HG02884 (cell line): ENCODE results near the gene SRPK2.
"Not testable (repeated sequence)": the region's sequence is repeated elsewhere in the genome, so short reads cannot be mapped to it uniquely, and the experiment has no call there.

Source experiments
- ATAC-seq: cut with Tn5 transposase; IDR thresholded peaks from one replicate; pipeline ENCODE4 v1.9.1; 2021; ENCODE audit warnings: mild to moderate bottlenecking, moderate library complexity; ENCODE audit not compliant: unreplicated experiment

Gene SRPK2

GRCh38 chr7:105388356-105389087 is at the start of gene SRPK2:
Gene SRPK2, minus strand, starts transcription at chr7:105388921.
- ATAC-seq = peak; percentile 72

DNA sequence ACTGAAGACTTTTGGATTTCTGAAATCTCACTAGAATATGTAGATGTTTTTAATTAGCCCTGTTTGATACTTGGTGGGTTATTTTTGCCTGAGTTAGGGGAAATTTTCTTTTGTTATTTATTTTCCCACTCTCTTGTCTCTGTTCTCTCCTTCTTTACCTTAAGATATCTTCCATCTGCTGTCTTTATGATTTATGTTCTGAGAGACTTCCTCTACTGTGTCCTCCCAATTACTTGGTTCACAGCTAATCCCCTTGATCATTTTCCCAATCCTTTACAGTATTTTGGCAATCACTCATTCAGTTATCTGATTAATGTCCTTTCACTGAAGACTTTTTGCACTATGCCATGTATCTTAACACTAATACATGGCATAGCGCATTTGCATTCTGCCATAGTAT is 49.5 kb upstream of the SRPK2 start:
- ATAC-seq = no peak

DNA sequence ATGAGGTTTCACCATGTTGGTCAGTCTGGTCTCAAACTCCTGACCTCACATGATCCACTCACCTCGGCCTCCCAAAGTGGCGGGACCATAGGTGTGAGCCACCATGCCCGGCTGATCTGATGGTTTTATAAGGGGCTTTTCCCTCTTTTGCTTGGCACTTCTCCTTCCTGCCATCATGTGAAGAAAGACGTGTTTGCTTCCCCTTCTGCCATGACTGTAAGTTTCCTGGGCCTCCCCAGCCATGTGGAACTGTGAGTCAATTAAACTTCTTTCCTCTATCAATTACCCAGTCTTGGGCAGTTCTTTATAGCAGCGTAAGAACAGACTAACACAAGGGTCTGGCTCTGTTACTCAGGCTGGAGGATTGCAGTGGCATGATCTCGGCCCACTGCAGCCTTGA is 48.6 kb upstream of the SRPK2 start:
- ATAC-seq = not testable (repeated sequence)

DNA sequence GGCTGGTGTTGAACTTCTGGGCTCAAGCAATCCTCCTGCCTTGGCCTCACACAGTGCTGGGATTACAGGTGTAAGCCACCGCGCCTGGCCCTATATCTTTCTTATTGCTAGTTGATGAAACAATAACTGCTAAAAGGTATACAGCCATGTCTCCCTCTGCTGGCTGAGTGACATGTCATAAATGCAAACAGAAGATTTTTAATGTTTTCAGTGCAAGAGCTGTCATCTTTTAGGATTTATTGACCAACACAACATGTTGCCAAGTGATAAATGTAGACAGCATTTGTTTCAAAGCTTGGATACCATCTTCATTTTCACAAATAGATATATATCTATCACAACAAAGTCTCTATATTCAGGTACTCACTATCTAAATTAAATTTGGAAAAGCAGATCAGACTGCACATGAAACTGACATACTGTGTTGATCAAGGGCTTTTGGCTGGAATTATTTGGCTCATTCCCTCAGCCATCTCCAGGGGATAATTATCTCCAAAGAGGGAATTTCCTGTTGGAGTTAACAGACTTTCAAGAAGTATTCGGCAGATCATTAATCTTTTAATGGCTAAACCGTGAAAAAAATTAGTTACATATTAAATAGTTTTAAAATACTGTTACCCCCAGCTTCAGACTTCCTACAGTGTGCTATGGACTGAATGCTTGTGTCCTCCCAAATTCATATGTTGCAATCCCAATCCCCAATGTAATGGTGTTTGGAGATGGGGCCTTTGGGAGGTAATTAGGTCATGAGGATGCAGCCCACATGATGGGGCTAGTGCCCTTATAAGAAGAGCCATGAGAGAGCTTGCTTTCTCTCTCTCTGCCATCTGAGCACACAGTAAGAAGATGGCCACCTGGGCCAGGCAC is 41.3 kb upstream of the SRPK2 start:
- no peak for ATAC-seq

- no peak for ATAC-seq
Measured at GRCh38 chr7:105426606-105427146, 38.0 kb upstream of the SRPK2 start.

- no peak for ATAC-seq
Measured at GRCh38 chr7:105423987-105424386, 35.3 kb upstream of the SRPK2 start.

GRCh38 chr7:105413887-105414437 is 25.2 kb upstream of the SRPK2 start:
- ATAC-seq = no peak

DNA sequence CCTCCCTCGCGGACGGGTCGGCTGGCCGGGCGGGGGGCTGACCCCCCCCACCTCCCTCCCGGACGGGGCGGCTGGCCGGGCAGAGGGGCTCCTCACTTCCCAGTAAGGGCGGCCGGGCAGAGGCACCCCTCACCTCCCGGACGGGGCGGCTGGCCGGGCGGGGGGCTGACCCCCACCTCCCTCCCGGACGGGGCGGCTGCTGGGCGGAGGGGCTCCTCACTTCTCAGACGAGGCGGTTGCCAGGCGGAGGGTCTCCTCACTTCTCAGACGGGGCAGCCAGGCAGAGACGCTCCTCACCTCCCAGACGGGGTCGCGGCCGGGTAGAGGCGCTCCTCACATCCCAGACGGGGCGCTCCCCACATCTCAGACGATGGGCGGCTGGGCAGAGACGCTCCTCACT is 22.1 kb upstream of the SRPK2 start:
- not testable (repeated sequence) for ATAC-seq

GRCh38 chr7:105409775-105410174 is 21.1 kb upstream of the SRPK2 start:
- ATAC-seq = not testable (repeated sequence)

- ATAC-seq = no peak
Measured at GRCh38 chr7:105408791-105409410, 20.2 kb upstream of the SRPK2 start.

DNA sequence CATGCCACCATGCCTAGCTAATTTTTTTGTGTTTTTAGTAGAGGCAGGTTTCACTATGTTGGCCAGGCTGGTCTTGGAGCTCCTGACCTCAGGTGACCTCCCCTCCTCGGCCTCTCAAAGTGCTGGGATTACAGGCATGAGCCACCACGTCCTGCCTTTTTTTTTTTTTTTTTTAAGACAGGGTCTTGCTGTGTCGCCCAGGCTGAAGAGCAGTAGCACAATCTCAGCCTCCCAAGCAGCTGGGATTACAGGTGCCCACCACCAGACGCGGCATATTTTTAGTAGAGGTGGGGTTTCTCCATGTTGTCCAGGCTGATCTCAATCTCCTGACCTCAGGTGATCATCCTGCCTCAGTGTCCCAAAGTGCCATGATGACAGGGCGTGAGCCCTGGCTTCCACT is 14.4 kb upstream of the SRPK2 start:
- ATAC-seq = no peak

- no peak for ATAC-seq
Measured at GRCh38 chr7:105402221-105403095, 13.7 kb upstream of the SRPK2 start.

GRCh38 chr7:105399043-105399725 is 10.5 kb upstream of the SRPK2 start:
- no peak for ATAC-seq

GRCh38 chr7:105396566-105396965 is 7.8 kb upstream of the SRPK2 start:
- no peak for ATAC-seq

DNA sequence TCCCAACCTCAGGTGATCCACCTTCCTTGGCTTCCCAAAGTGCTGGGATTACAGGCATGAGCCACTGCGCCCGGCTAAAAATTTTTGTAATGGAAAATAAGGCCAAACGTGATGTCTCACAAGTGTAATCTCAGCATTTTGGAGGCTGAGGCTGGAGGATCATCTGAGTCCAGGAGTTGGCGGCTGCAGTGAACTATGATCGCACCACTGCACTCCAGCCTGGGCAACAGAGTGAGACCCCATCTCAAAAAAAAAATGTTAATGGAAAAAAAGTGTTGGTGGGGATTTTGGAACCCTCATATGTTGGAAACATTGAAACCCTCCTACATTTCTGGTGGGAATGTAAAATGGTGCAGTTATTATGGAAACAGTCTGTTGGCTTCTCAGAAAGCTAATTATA is 2.7 kb upstream of the SRPK2 start:
- ATAC-seq = no peak

- no peak for ATAC-seq
Measured at GRCh38 chr7:105389889-105390288, 1.2 kb upstream of the SRPK2 start.

DNA sequence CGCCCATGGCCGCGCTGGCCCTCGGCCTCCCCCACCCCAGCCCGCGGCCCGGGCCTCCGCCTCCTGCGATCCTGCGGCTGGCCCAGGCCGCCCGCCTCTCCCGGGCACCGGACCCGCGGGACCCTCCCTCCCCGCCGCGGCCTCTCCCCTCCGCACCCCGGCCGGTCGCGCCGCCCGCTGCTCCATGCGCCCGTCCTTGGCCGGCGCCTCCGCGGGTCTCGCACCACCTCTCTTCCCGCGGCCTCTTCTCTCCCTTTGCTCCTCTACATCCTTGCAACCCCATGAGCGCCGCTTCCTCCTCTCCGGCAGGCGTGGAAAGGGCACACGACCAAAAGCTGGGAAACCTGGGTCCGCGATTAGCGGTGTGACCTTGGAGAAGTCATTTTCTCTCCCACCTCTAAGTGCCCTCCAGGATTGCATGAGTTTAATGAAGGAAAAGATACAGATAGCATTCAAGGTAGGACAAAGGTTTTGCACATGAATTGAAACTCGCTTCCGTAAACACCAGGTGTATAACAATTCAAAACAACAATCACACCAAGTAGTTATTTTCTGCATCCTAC is 448 bp upstream of the SRPK2 start:
- ATAC-seq = peak; percentile 26

DNA sequence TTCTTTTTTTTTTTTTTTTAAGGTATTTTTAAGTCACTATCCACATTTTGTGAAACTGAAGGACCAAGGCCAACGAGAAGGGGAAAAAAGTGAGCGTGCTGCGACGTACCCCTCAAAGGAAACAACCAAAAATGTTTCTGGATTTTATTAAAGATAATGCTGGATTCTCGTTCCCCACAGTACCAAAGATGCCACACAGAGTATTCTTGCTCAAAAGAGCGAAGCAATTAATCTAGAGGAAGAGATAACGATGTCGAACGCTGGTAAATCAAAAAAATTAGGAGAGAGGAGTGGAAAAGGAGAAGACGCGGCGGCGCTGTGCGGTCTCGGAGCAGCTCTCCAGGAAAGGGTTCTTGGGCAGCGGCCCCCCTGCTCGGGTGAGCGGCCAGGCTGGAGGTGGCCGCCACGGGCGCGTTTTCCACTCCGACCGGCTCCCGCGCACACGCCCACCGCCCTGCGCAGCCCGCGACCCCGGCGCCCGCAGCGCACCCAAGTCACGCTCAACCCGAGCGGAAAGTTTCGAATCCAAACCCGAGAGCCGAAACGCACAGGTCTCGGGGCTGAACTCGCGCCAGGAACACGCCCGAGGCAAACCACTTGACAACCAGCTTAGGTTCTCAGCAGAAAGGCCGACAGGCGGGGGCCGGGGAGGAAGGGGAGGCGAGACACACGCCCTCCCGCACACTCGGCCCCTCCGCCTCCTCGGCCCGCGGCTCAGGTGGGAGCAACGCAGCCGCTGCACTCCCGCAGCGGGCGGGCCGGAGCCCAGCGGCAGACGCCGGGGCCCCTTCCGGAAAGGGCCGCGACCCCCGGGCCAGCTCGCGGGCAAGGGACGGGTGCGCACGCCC is 989 bp downstream of the SRPK2 start:
- ATAC-seq = peak; percentile 35
